Activated CD8-positive, alpha-beta memory T cell treated with anti-CD3 and anti-CD28 coated beads, Interleukin-2, amount 50 U/mL, for 24 hours (primary cell): Measurements from ENCODE around the gene KRTAP5-5.

Experiments
- DNase-seq: peaks from one replicate; pipeline ENCODE4 v3.0.0-alpha.2; 2020; ENCODE audit errors: extremely low read depth

KRTAP5-5 gene

GRCh38 chr11:1674173-1675131 is 44.9 kb downstream of the KRTAP5-5 start:
- no peak for DNase-seq

GRCh38 chr11:1675536-1676228 is 46.1 kb downstream of the KRTAP5-5 start:
- DNase-seq, result no peak

GRCh38 chr11:1676229-1676740 is 46.7 kb downstream of the KRTAP5-5 start:
- DNase-seq, result no peak

GRCh38 chr11:1679881-1680280 is 50.3 kb downstream of the KRTAP5-5 start:
- no peak for DNase-seq
